Tongue (tissue), 2 donors: ENCODE measurements around the gene KRT1. TPM values are rescaled to one million over a fixed set of nuclear protein-coding genes. Genes with fewer than 3 reads are reported as not detected.
"Not testable (repeated sequence)": the region's sequence is repeated elsewhere in the genome, so short reads cannot be mapped to it uniquely, and the experiment has no call there.

Source experiments
- DNase-seq: peaks from one replicate; pipeline ENCODE4 v3.0.0-alpha.2; 2015
- total RNA-seq: library from RNA; depleted of rRNA; stranded (reverse); fragments of >200 nt; gene quantifications from one replicate; pipeline ENCODE4 v1.2.3, GENCODE V29; 2014

The KRT1 gene
- total RNA-seq, 1 donor from 2014 or later: not detected

DNA sequence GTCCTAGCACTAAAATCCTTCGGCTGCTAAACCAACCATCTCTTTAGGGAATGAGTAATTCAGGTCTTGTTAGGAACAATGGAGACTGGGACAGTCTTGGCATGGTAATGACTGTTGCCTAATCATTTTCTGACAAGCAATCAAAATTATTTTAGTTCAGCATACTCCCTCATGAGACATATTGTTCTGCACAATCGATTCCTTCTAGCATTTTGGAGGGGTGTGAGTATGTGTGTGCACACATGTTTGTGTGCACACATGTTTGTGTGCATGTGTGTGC is 2.1 kb upstream of the KRT1 start:
- no peak for DNase-seq

GRCh38 chr12:52681526-52682380 is 1.5 kb upstream of the KRT1 start:
- no peak for DNase-seq

GRCh38 chr12:52679875-52680274 is 332 bp downstream of the KRT1 start:
- no peak for DNase-seq

GRCh38 chr12:52677671-52678070 is 2.5 kb downstream of the KRT1 start:
- DNase-seq: no peak

GRCh38 chr12:52677126-52677525 is 3.1 kb downstream of the KRT1 start:
- no peak for DNase-seq

- DNase-seq: no peak
These were observed 4.0 kb downstream of the KRT1 start for GRCh38 chr12:52676163-52676562.

DNA sequence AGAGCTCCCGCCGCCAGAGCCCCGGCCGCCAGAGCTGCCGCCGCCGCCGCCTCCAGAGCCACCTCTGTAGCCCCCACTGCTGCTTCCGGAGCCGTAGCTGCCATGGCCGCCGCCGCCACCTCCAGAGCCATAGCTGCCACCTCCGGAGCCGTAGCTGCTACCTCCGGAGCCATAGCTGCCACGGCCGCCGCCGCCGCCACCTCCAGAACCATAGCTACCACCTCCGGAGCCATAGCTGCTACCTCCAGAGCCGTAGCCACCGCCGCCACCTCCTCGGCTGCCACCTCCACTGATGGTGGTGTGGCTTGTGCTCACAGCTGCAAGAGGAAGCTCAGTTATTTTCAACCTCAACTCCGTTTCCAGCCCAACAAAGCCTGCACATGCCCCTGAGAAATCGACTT is 4.9 kb downstream of the KRT1 start:
- no peak for DNase-seq

DNA sequence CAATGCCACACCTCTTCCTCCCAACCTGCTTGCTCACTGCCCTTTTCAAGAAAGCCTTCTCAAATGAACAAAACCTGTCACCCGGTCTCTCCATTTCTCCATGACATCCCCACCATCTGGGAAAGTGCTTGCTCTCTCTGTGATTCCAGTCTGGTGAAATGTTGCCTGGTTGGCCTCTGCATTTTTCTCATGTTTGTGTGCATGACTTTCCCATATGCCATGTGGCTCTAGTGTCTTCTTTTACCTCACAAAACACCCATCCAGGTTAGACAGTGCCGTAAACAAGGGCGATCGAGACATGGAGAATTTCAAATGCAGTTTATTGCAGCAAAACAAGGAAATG is 5.8 kb downstream of the KRT1 start:
- DNase-seq: no peak

- DNase-seq: no peak
These were observed 6.3 kb downstream of the KRT1 start for GRCh38 chr12:52673713-52674432.

GRCh38 chr12:52673217-52673616 is 7.0 kb downstream of the KRT1 start:
- no peak for DNase-seq

DNA sequence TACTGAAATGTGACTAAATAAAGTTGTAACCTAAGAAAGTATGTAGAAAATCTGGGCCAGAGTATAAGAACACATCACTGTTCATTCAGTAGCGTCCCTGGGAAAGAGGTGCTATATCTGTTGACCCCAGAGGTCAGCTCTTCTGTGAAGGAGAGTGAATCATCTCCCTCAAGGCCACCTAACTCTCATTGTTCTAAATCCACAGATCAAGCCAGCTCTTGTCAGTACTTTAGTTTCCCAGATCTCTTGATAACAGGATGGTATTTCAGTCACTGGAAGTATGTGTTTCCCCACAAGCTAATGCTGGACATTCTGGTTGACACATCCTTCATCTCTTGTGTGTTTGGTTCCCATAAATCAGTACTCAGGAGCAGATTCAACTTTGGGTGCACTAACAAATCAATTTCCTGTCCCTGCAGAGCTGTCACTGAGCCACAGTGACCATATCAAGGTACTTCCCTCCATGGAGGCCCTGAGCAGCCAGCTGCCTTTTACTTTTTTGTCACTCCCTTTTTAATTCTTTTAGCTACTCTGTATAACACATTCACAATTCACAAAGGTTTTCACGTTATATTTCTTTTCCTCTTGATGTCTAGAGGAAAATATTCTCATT is 7.8 kb downstream of the KRT1 start:
- DNase-seq: no peak

GRCh38 chr12:52670961-52671360 is 9.2 kb downstream of the KRT1 start:
- no peak for DNase-seq

DNA sequence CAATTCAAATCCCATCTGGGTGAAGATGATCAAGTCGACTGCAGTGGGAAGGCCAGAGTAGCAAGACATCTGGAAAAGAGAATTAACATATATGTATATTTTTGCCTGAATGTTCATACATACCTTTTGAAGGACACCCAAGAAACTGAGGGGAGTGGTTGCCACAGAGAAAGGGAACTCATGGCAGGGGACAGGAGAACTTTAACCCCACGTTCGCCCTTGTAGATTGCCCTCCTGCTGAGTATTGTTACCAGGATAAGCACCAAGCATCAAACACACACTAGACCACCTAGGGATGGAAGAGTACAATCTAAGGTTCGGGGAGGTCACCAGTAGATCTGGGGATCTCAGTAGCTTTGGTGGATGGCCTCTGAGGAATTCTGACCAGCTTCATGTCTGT is 9.7 kb downstream of the KRT1 start:
- DNase-seq: no peak

- DNase-seq: not testable (repeated sequence)
These were observed 10.3 kb downstream of the KRT1 start for GRCh38 chr12:52669941-52670340.

DNA sequence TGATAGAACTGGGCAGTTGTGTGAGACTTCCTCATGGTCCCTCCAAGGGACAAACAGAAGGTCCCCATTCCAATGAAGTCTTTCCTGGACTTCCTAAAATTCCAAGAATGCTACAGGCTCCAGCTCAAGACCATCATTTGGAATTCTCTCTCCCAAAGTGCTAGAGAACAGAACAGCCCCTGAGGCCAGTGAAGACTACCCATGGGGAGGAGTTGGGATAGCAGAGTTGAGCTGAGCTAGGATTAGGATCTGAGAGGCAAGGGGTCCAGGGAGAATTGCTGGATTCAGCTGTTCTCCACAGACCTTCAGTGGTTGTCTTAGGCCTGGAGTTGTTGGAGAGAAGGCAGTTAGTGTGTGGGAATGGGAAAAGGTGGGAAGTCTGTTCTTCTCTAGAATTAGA is 10.8 kb downstream of the KRT1 start:
- DNase-seq: no peak

DNA sequence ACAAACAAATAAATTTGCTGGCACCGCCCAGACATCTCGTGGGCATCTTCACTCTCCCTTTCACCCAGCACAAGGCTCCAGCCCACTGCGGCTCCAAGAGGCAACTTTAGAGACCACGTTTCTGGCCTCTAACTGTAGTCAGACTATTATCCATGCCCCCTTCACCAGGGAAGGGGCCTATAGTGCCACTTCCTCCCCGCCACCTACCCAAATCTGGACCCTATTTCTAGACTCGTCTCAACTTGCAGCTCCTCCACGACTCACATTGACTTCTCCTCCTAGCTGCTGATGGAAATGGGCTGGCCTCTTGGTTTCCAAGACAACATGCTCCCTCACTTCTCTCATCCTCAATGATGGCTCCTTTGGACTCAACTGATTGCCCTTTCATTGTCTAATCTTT is 12.3 kb downstream of the KRT1 start:
- DNase-seq: no peak

- DNase-seq: no peak
These were observed 12.7 kb downstream of the KRT1 start for GRCh38 chr12:52667509-52667908.

- DNase-seq: no peak
These were observed 13.7 kb downstream of the KRT1 start for GRCh38 chr12:52666471-52666870.

DNA sequence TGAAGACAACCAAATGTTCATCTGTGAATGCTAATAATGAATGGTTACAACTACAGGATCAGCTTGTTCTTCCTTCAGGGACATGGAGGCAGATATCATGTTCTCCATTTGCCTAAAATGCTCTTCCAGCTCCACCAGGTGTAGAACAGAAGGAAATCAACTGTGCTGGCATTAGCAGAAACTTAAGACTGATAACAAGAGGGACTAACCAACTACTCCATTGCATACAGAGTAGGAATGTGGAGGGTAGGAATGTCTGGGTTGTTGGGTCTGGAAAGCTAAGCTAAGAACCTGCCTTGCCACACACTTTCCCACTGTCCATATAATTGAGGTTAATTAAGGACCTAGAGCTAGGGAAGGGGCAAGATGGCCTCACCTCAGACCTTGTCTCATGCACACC is 16.8 kb downstream of the KRT1 start:
- DNase-seq: no peak

GRCh38 chr12:52662918-52663229 is 17.3 kb downstream of the KRT1 start:
- no peak for DNase-seq

GRCh38 chr12:52662093-52662917 is 17.9 kb downstream of the KRT1 start:
- no peak for DNase-seq

- no peak for DNase-seq
These were observed 18.5 kb downstream of the KRT1 start for GRCh38 chr12:52661668-52662067.

DNA sequence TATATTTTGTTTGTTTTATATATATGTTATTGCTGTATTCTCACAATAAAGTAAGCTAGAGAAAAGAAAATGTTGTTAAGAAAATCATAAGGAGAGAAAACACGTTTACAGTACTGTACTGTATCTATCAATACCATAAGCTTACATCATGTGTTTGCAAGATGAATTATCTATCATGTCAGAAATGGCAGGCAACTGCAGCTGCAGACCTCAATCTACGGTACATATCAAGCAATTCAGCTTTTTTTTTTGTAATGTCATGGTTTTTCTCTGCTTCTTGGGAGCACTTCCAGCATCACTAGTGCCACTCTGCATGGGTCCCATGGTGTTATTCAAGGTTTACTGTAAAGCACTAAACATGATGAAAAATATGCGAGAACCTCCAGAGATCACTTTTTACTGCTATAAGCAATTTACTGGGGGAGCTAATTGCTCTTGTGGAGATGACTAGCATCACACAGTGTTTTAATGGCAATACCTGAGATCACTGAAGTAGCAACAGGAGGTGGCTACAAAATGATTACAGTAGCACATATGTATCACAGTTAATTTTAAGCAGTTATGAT is 19.2 kb downstream of the KRT1 start:
- DNase-seq: no peak
